ENCODE data around the gene PPL. TPM values are rescaled to one million over a fixed set of nuclear protein-coding genes. Genes with fewer than 3 reads are reported as not detected.

Gene PPL
- total RNA-seq (ENCODE audit: unreplicated experiment), result 4.7 TPM
- long read RNA-seq, partial matches to known transcripts, result 0 of 2 reads
- long read RNA-seq, other reads (novel, unspliced or antisense), result 2 of 2 reads

DNA sequence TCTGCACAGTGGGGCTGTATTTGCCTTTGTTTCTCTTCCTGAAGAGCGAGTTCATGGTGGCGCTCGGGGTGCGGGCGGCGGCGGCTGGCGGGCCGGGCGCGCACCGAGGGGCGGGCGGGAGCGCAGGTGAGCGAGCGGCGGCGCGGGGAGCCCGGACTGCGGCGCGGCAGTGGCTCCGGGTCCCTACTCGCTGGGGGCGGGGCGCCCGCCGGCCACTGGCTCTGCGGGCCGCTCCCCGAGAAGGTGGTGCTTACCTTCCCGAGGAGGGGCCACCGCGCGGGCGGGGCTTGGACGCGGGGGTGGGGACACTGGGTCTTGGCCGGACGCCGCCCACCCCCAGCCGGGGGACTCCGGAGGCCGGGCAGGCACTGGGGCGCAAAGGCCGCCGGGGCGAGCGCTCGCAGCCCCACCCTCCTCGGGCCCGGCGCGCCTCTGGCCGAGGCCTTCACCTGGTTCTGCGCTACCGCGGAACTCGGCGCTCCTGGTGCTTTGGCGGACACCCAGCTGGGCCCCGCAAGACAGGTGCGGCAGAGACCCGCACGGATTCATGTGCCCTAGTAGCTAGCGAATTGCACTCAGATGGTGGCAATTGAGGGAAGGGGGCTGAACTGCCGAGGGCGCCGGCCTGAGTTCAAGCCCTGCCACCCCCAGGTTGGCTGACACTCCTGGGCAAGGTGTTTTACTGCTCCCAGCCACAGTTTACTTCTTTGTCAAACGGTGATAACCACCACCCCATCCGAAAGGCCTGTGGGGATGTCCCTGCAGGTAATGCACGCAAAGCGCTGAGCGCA lies at the start of gene PPL:
Gene PPL, minus strand, starts transcription at position 158 of the 791 bp plus-strand sequence. Its CDS starts 103 bp downstream, at position 55.
- Mint-ChIP-seq H3K4me1 (ENCODE audit: low read depth, unreplicated experiment) (peaks cover 7% of the 10 kb centered on the region), H3K27me3 (ENCODE audit: unreplicated experiment) (peaks cover 11% of the 10 kb centered on the region), H3K27ac (ENCODE audit: unreplicated experiment) (no peak within 1 kb of the TSS), H3K36me3 (ENCODE audit: unreplicated experiment) (no peaks in the 10 kb centered on the region), H3K9me3 (ENCODE audit: unreplicated experiment) (peaks cover 2% of the 10 kb centered on the region), H3K4me3 (ENCODE audit: unreplicated experiment) (peak within 1 kb of the TSS; percentile 78)
- TF ChIP-seq, protein P1, sequence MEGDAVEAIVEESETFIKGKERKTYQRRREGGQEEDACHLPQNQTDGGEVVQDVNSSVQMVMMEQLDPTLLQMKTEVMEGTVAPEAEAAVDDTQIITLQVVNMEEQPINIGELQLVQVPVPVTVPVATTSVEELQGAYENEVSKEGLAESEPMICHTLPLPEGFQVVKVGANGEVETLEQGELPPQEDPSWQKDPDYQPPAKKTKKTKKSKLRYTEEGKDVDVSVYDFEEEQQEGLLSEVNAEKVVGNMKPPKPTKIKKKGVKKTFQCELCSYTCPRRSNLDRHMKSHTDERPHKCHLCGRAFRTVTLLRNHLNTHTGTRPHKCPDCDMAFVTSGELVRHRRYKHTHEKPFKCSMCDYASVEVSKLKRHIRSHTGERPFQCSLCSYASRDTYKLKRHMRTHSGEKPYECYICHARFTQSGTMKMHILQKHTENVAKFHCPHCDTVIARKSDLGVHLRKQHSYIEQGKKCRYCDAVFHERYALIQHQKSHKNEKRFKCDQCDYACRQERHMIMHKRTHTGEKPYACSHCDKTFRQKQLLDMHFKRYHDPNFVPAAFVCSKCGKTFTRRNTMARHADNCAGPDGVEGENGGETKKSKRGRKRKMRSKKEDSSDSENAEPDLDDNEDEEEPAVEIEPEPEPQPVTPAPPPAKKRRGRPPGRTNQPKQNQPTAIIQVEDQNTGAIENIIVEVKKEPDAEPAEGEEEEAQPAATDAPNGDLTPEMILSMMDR (IDR thresholded peaks at IDR 0.05; ENCODE audit: partially characterized antibody, unreplicated experiment), result no peak
- DNase-seq, result peak; percentile 41

GRCh38 chr16:4984174-4984990 lies 47.4 kb upstream of the PPL start:
- DNase-seq, result no peak
- TF ChIP-seq, protein P1 (IDR thresholded peaks at IDR 0.05; ENCODE audit: partially characterized antibody, unreplicated experiment), result no peak
- peaks cover 4% of the 10 kb centered on the region for H3K9me3 Mint-ChIP-seq (ENCODE audit: unreplicated experiment)
- peaks cover 13% of the 10 kb centered on the region for H3K27me3 Mint-ChIP-seq (ENCODE audit: unreplicated experiment)
- H3K36me3 Mint-ChIP-seq (ENCODE audit: unreplicated experiment), result no peaks in the 10 kb centered on the region
- no peak overlapping the region for H3K27ac Mint-ChIP-seq (ENCODE audit: unreplicated experiment)
- no peak overlapping the region for H3K4me3 Mint-ChIP-seq (ENCODE audit: unreplicated experiment)
- peaks cover 2% of the 10 kb centered on the region for H3K4me1 Mint-ChIP-seq (ENCODE audit: low read depth, unreplicated experiment)

DNA sequence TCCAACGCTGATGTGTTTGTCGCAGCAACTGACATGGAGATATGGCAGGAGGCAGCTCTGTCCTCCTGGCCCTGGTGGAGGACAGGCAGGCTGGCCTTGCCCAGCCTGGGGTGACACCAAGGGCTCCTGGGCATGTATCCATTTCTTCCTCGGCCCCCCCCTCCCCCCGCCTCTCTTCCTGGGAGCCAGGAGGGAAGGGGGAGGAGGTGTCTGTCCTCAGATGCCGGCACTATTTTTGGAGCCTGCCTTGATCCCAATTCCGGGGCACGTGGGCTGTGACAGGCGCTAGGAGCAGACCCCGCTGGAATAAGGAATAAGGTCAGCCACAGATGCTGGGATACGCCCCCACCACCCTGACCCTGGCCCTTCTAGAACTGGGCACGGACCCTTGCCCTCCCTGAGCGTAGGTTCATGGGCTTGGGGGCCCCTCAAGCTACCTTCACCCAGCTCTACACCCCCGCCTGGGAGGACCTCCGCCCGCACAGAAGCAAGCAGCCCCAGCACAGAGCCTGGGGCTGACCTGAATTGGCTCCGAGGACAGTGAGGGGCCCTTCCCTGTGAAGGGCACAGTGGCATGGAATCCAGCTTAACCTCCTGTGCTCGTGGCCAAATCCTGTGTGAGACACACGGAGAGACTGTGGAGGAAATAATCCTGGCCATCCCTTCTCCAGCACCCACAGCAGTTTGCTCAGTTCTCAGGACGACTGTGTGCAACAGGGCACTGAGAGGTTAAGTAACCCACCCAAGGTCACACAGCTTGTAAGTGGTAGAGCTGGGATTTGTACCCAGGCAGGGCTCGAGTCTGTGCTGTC lies 45.3 kb upstream of the PPL start:
- Mint-ChIP-seq H3K4me3 (ENCODE audit: unreplicated experiment) (no peak overlapping the region), H3K4me1 (ENCODE audit: low read depth, unreplicated experiment) (peaks cover 2% of the 10 kb centered on the region), H3K27me3 (ENCODE audit: unreplicated experiment) (peaks cover 5% of the 10 kb centered on the region), H3K27ac (ENCODE audit: unreplicated experiment) (no peak overlapping the region), H3K36me3 (ENCODE audit: unreplicated experiment) (no peaks in the 10 kb centered on the region), H3K9me3 (ENCODE audit: unreplicated experiment) (peaks cover 4% of the 10 kb centered on the region)
- DNase-seq, result no peak
- TF ChIP-seq, protein P1 (IDR thresholded peaks at IDR 0.05; ENCODE audit: partially characterized antibody, unreplicated experiment), result no peak

DNA sequence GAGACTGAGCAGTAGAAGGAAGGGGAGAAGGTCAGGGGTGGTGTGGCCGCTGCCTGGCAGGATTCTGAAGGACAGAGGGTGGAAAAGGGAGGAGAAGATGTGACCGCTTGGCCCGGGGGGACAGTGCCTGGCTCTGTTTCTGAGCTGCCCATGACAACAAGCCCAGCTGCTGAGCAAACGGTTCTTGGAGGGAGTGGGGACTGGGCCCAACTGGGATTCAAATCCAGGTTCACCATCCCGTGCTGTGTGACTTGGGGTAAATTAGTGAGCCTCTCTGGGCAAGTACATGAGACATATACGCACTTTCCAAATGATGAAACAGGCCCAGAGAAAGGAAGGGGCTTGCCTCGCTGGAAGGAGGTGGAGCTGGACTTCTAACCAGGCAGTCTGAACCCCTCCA lies 44.5 kb upstream of the PPL start:
- no peak overlapping the region for H3K27ac Mint-ChIP-seq (ENCODE audit: unreplicated experiment)
- H3K4me3 Mint-ChIP-seq (ENCODE audit: unreplicated experiment), result no peak overlapping the region
- H3K9me3 Mint-ChIP-seq (ENCODE audit: unreplicated experiment), result peaks cover 4% of the 10 kb centered on the region

More for the DNA sequence above, 44.5 kb upstream of the PPL start:
- H3K4me1 Mint-ChIP-seq (ENCODE audit: low read depth, unreplicated experiment), result peaks cover 2% of the 10 kb centered on the region
- TF ChIP-seq, protein P1 (IDR thresholded peaks at IDR 0.05; ENCODE audit: partially characterized antibody, unreplicated experiment), result no peak
- no peaks in the 10 kb centered on the region for H3K36me3 Mint-ChIP-seq (ENCODE audit: unreplicated experiment)
- no peaks in the 10 kb centered on the region for H3K27me3 Mint-ChIP-seq (ENCODE audit: unreplicated experiment)
- DNase-seq, result no peak

All from glutamatergic neuron (in vitro differentiated cells).